Aorta (tissue), 5 donors: ENCODE measurements around the gene NXPH3. TPM values are rescaled to one million over a fixed set of nuclear protein-coding genes. Genes with fewer than 3 reads are reported as not detected.

Experiments
- ATAC-seq: fragments of 200-7000 bp; cut with Tn5 transposase; one replicate; pipeline ENCODE4 v1.9.1; 2022; ENCODE audit warnings: moderate library complexity; ENCODE audit not compliant: low FRiP score
- DNase-seq, 2 donors: peaks; one replicate each; pipeline ENCODE4 v3.0.0-alpha.2; 2020
- H3K27ac ChIP-seq, 2 donors: one replicate each; pipeline ENCODE4 v1.5.1; 2013; ENCODE audit warnings: low read length in 2 of 2, mild to moderate bottlenecking in 2 of 2, moderate library complexity in 2 of 2, control low read depth in 1 of 2, inconsistent platforms in 1 of 2, low read depth in 1 of 2
- H3K27me3 ChIP-seq, 2 donors: one replicate each; pipeline ENCODE4 v1.6.1; 2013; ENCODE audit warnings: control low read depth in 1 of 2, low read length in 1 of 2, mild to moderate bottlenecking in 1 of 2, moderate library complexity in 1 of 2; ENCODE audit not compliant: insufficient read depth in 2 of 2, control insufficient read depth in 1 of 2
- H3K36me3 ChIP-seq, 2 donors: one replicate each; pipeline ENCODE4 v1.6.1; 2013; ENCODE audit warnings: control low read depth in 1 of 2, low read length in 1 of 2, mild to moderate bottlenecking in 1 of 2; ENCODE audit not compliant: insufficient read depth in 2 of 2, control insufficient read depth in 1 of 2
- H3K4me1 ChIP-seq, 2 donors: one replicate each; pipeline ENCODE4 v1.6.1; 2013; ENCODE audit warnings: low read length in 2 of 2, control low read depth in 1 of 2, mild to moderate bottlenecking in 1 of 2, moderate library complexity in 1 of 2; ENCODE audit not compliant: insufficient read depth in 2 of 2, control insufficient read depth in 1 of 2
- H3K4me3 ChIP-seq, 2 donors: one replicate each; pipeline ENCODE4 v1.5.1; 2013; ENCODE audit warnings: low read length in 2 of 2, control low read depth in 1 of 2, mild to moderate bottlenecking in 1 of 2
- H3K9me3 ChIP-seq: one replicate; pipeline ENCODE4 v1.6.1; 2013; ENCODE audit warnings: mild to moderate bottlenecking, low read length; ENCODE audit not compliant: control insufficient read depth
- WGBS, 2 donors: extraction: QIAGEN DNeasy Blood & Tissue Kit; methylation state at CpG; one replicate each; pipeline ENCODE4 v1.1.7; 2013; 5-methylcytosine and 5-hydroxymethylcytosine counted together
- intact Hi-C, 2 donors: fragments of 100-400 bp; cut with DNase I; formaldehyde crosslinking; loops; one replicate each; pipeline versions ENCODE4 v1.14.2 to v1.15.0; 2022
- polyA plus RNA-seq, 2 donors: library from polyadenylated mRNA; stranded (reverse); fragments of 200-250 nt; gene quantifications; one replicate each; pipeline ENCODE4 v1.2.3, GENCODE V29; 2013
- total RNA-seq, 2 donors: library from RNA; stranded (reverse); fragmentation: NEBNext Ultra II Directional; extraction: Animal tissue kit (Norgen Biotek cat#: 25700); gene quantifications; one replicate each; pipeline ENCODE4 v1.2.1, GENCODE V29; 2021
- donor health status: healthy with polysubstance abuse.
- donor health status: Bipolar disorder and iron deficiency.
- donor health status: DM: no; HTN: no; CAD: no.
- donor health status: DM: no; HTN: no; CAD: no.
- donor health status: DM: yes; HTN: yes; CAD: no.

Gene NXPH3
- total and polyA plus RNA-seq, 4 donors = 40.4 to 87.5 (median 65.5) TPM

GRCh38 chr17:49576917-49577649 is 1.4 kb downstream of the NXPH3 start:
- intact Hi-C loops = loop anchor here (5.0 kb wide), 3 partner anchors 40 to 100 kb away; partner anchors contain the start of gene SPOP (in 1 of the 2)
- H3K4me3 ChIP-seq = peak overlapping the region; percentile 76 to 92
- H3K9me3 ChIP-seq = no peaks in the 10 kb centered on the region
- H3K27me3 ChIP-seq = no peaks in the 10 kb centered on the region
- DNase-seq = peak in 1 of 2 donors; percentile 73
- peak overlapping the region; percentile 33 to 82 for H3K27ac ChIP-seq
- peaks cover 0 to 3% of the 10 kb centered on the region in 2 donors for H3K36me3 ChIP-seq
- ATAC-seq = peak; percentile 10
- WGBS, 2 donors = 5 to 6% methylated on average over 21 to 22 of the region's 22 CpGs
- no peaks in the 10 kb centered on the region for H3K4me1 ChIP-seq

- no peaks in the 10 kb centered on the region for H3K4me1 ChIP-seq
- 2 to 9% methylated on average over 3 of the region's 3 CpGs for WGBS, 2 donors
Observed at GRCh38 chr17:49577650-49577934, 1.9 kb downstream of the NXPH3 start.

GRCh38 chr17:49577963-49578362 is 2.3 kb downstream of the NXPH3 start:
- Histone ChIP-seq H3K9me3 (no peaks in the 10 kb centered on the region), H3K4me1 (no peaks in the 10 kb centered on the region), H3K27me3 (no peaks in the 10 kb centered on the region), H3K27ac (peak overlapping the region; percentile 45 to 82), H3K36me3 (peaks cover 0 to 3% of the 10 kb centered on the region in 2 donors), H3K4me3 (peak overlapping the region; percentile 76 to 92)
- DNase-seq = no peak
- intact Hi-C loops = loop anchor here (5.0 kb wide), 3 partner anchors 39 to 99 kb away; partner anchors contain the start of gene SPOP (in 1 of the 2)
- WGBS, 2 donors = 6 to 9% methylated on average over 4 of the region's 4 CpGs
- ATAC-seq = no peak

More at GRCh38 chr17:49577650-49577934, 1.9 kb downstream of the NXPH3 start:
- H3K27ac ChIP-seq = peak overlapping the region in 1 of 2 donors; percentile 82
- H3K27me3 ChIP-seq = no peaks in the 10 kb centered on the region
- no peaks in the 10 kb centered on the region for H3K9me3 ChIP-seq
- peaks cover 0 to 3% of the 10 kb centered on the region in 2 donors for H3K36me3 ChIP-seq
- no peak for DNase-seq
- no peak for ATAC-seq
- intact Hi-C loops = loop anchor here (5.0 kb wide), 3 partner anchors 40 to 100 kb away; partner anchors contain the start of gene SPOP (in 1 of the 2)
- H3K4me3 ChIP-seq = peak overlapping the region; percentile 76 to 92

DNA sequence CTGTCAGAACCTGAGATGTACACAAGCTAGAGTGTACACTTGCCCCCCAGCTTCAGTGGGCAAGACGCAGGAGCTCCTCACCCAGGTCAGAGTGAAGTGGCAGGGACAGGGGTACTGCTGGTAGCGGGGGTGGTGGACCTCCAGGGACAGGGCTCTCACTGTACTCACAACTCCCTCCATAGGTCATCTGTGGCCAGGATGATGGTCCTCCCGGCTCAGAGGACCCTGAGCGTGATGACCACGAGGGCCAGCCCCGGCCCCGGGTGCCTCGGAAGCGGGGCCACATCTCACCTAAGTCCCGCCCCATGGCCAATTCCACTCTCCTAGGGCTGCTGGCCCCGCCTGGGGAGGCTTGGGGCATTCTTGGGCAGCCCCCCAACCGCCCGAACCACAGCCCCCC is 2.7 kb downstream of the NXPH3 start:
- WGBS, 2 donors = 78 to 89% methylated on average over 13 of the region's 13 CpGs
- Histone ChIP-seq H3K4me3 (peak overlapping the region in 1 of 2 donors; percentile 76), H3K27me3 (no peaks in the 10 kb centered on the region), H3K36me3 (peaks cover 0 to 3% of the 10 kb centered on the region in 2 donors), H3K4me1 (no peaks in the 10 kb centered on the region), H3K9me3 (no peaks in the 10 kb centered on the region), H3K27ac (peak overlapping the region; percentile 45 to 82)
- DNase-seq = peak in 1 of 2 donors; percentile 65
- no peak for ATAC-seq
- intact Hi-C loops = loop anchor here (5.0 kb wide), 3 partner anchors 39 to 99 kb away; partner anchors contain the start of gene SPOP (in 1 of the 2)

DNA sequence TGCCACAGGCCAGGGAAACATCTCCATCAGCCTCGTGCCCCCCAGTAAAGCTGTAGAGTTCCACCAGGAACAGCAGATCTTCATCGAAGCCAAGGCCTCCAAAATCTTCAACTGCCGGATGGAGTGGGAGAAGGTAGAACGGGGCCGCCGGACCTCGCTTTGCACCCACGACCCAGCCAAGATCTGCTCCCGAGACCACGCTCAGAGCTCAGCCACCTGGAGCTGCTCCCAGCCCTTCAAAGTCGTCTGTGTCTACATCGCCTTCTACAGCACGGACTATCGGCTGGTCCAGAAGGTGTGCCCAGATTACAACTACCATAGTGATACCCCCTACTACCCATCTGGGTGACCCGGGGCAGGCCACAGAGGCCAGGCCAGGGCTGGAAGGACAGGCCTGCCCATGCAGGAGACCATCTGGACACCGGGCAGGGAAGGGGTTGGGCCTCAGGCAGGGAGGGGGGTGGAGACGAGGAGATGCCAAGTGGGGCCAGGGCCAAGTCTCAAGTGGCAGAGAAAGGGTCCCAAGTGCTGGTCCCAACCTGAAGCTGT is 3.4 kb downstream of the NXPH3 start:
- Histone ChIP-seq H3K27me3 (no peaks in the 10 kb centered on the region), H3K4me3 (no peak overlapping the region)
- ATAC-seq = no peak

DNA sequence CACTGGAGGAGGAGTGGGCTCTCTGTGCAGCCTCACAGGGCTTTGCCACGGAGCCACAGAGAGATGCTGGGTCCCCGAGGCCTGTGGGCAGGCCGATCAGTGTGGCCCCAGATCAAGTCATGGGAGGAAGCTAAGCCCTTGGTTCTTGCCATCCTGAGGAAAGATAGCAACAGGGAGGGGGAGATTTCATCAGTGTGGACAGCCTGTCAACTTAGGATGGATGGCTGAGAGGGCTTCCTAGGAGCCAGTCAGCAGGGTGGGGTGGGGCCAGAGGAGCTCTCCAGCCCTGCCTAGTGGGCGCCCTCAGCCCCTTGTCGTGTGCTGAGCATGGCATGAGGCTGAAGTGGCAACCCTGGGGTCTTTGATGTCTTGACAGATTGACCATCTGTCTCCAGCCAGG is 3.9 kb downstream of the NXPH3 start:
- Histone ChIP-seq H3K27ac (peak overlapping the region in 1 of 2 donors; percentile 53), H3K4me3 (no peak overlapping the region), H3K4me1 (peaks cover 0 to 2% of the 10 kb centered on the region in 2 donors), H3K27me3 (no peaks in the 10 kb centered on the region), H3K36me3 (peaks cover 0 to 3% of the 10 kb centered on the region in 2 donors), H3K9me3 (no peaks in the 10 kb centered on the region)
- no peak for ATAC-seq
- no peak for DNase-seq
- 69 to 74% methylated on average over 5 of the region's 5 CpGs for WGBS, 2 donors
- intact Hi-C loops = loop anchor here (5.0 kb wide), 3 partner anchors 38 to 98 kb away; partner anchors contain the start of gene SPOP (in 1 of the 2)

More for the DNA sequence above, 3.4 kb downstream of the NXPH3 start:
- 76% methylated on average over 17 of the region's 17 CpGs for WGBS, 2 donors
- peak in 1 of 2 donors; percentile 71 for DNase-seq
- Histone ChIP-seq H3K9me3 (no peaks in the 10 kb centered on the region), H3K27ac (peak overlapping the region in 1 of 2 donors; percentile 82), H3K36me3 (peaks cover 0 to 3% of the 10 kb centered on the region in 2 donors), H3K4me1 (peaks cover 0 to 2% of the 10 kb centered on the region in 2 donors)
- intact Hi-C loops = loop anchor here (5.0 kb wide), 3 partner anchors 38 to 98 kb away; partner anchors contain the start of gene SPOP (in 1 of the 2)

GRCh38 chr17:49580055-49580721 is 4.5 kb downstream of the NXPH3 start:
- H3K36me3 ChIP-seq = peaks cover 0 to 3% of the 10 kb centered on the region in 2 donors
- H3K4me1 ChIP-seq = peaks cover 0 to 2% of the 10 kb centered on the region in 2 donors
- DNase-seq = no peak
- H3K9me3 ChIP-seq = no peaks in the 10 kb centered on the region
- WGBS, 2 donors = 85 to 87% methylated on average over 21 of the region's 21 CpGs
- no peak overlapping the region for H3K4me3 ChIP-seq
- peak overlapping the region in 1 of 2 donors; percentile 53 for H3K27ac ChIP-seq
- no peaks in the 10 kb centered on the region for H3K27me3 ChIP-seq
- no peak for ATAC-seq
- intact Hi-C loops = no loop called here

DNA sequence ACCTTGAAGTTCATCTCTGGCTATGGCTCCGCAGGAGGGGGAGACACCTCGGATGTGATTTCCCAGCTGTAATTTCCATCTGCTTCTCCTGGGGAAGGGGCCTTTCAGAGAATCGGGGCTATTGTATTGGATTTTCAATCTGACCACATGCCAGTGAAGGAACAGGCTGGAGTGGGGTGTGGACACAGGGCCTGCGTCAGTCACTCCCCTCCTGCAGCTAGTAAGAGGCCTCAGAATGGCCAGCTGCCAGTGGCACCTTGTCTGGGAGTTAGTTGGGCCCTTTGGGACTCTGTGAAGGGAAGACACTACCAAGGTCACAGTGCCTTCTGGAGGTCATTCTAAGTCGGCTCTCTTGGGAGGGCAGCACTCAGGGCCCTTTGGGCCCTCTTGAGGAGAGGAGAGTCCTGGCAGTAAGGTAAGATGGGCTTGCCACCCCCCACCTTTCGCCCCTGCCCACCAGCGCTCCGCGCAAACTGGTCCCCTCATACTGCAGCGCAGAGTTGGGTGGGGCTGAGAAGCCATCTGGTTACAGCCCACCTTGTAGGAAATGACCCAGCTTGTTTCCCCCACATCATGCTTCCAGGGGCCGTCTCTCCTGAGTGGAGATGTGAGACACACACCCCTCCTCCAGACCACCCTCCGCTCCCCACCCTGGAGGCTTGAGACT is 5.4 kb downstream of the NXPH3 start:
- H3K27ac ChIP-seq = peak overlapping the region in 1 of 2 donors; percentile 1
- peaks cover 0 to 2% of the 10 kb centered on the region in 2 donors for H3K4me1 ChIP-seq
- H3K9me3 ChIP-seq = no peaks in the 10 kb centered on the region
- H3K36me3 ChIP-seq = peaks cover 0 to 3% of the 10 kb centered on the region in 2 donors
- H3K27me3 ChIP-seq = no peaks in the 10 kb centered on the region
- intact Hi-C loops = no loop called here
- DNase-seq (no peak), ATAC-seq (no peak)
- WGBS, 2 donors = 82 to 84% methylated on average over 12 of the region's 12 CpGs
- no peak overlapping the region for H3K4me3 ChIP-seq
